WTC11 (cell line): ENCODE results near the gene SCEL. TPM values are rescaled to one million over a fixed set of nuclear protein-coding genes. Genes with fewer than 3 reads are reported as not detected.

Source experiments
- ATAC-seq: fragments of 200-7000 bp; cut with Tn5 transposase; 2 replicates; pipeline ENCODE4 v1.10.0; 2021; ENCODE audit warnings: mild to moderate bottlenecking, moderate library complexity
- CTCF ChIA-PET: fragments of 300-600 bp; sonication (Branson Sonifier 250); formaldehyde crosslinking; loops from one replicate; lab custom pipeline; 2021; ENCODE audit warnings: antibody characterized with exemption; lab: Charles Lee
- POLR2A ChIA-PET: fragments of 350-600 bp; sonication (Branson Sonifier 250); formaldehyde crosslinking; loops from one replicate; lab custom pipeline; 2021; ENCODE audit warnings: antibody characterized with exemption; lab: Charles Lee
- DNase-seq: peaks from one replicate; pipeline ENCODE4 v3.0.0; 2021; ENCODE audit warnings: low spot score
- H3K27ac Mint-ChIP-seq: 2 replicates; pipeline ENCODE4 v1.8.0; 2021; ENCODE audit warnings: mixed read lengths
- H3K27me3 Mint-ChIP-seq: 2 replicates; pipeline ENCODE4 v1.8.0; 2021; ENCODE audit warnings: low read depth, mild to moderate bottlenecking, moderate library complexity, mixed read lengths
- H3K36me3 Mint-ChIP-seq: 2 replicates; pipeline ENCODE4 v1.8.0; 2021; ENCODE audit warnings: mixed read lengths
- H3K4me1 Mint-ChIP-seq: 2 replicates; pipeline ENCODE4 v1.8.0; 2022; ENCODE audit warnings: mixed read lengths
- H3K4me3 Mint-ChIP-seq: 2 replicates; pipeline ENCODE4 v1.8.0; 2021; ENCODE audit warnings: mild to moderate bottlenecking, moderate library complexity, mixed read lengths
- H3K9me3 Mint-ChIP-seq: 2 replicates; pipeline ENCODE4 v1.8.0; 2021; ENCODE audit warnings: mixed read lengths
- CREM ChIP-seq: sonication (generic); formaldehyde crosslinking; IDR thresholded peaks from 2 replicates; pipeline ENCODE4 v1.8.1; 2022; ENCODE audit warnings: mild to moderate bottlenecking, missing genetic modification reagents, moderate library complexity
- FOXK1 ChIP-seq: sonication (generic); formaldehyde crosslinking; IDR thresholded peaks from 2 replicates; pipeline ENCODE4 v1.8.0; 2022; ENCODE audit warnings: mild to moderate bottlenecking, moderate library complexity, missing genetic modification reagents
- FOXP4 ChIP-seq: sonication (generic); formaldehyde crosslinking; IDR thresholded peaks from 2 replicates; pipeline ENCODE4 v1.8.0; 2022; ENCODE audit warnings: mild to moderate bottlenecking, missing genetic modification reagents
- NFATC4 ChIP-seq: fragments of 250-450 bp; sonication (Bioruptor Pico); IDR thresholded peaks from 2 replicates; pipeline ENCODE4 v1.9.0; 2021; ENCODE audit warnings: mild to moderate bottlenecking
- RELA ChIP-seq: sonication (generic); formaldehyde crosslinking; IDR thresholded peaks from 2 replicates; pipeline ENCODE4 v1.8.1; 2022; ENCODE audit warnings: missing genetic modification reagents, mild to moderate bottlenecking, borderline replicate concordance
- SMAD3 ChIP-seq: sonication (generic); formaldehyde crosslinking; IDR thresholded peaks from 2 replicates; pipeline ENCODE4 v1.8.0; 2022; ENCODE audit warnings: missing genetic modification reagents, mild to moderate bottlenecking, borderline replicate concordance
- SOX15 ChIP-seq: fragments of 250-450 bp; sonication (Bioruptor Pico); IDR thresholded peaks from 2 replicates; pipeline ENCODE4 v1.9.0; 2021; ENCODE audit warnings: mild to moderate bottlenecking
- ZNF416 ChIP-seq: fragments of 250-450 bp; sonication (Bioruptor Pico); IDR thresholded peaks from 2 replicates; pipeline ENCODE4 v1.9.0; 2021; ENCODE audit warnings: mild to moderate bottlenecking, inconsistent platforms
- ZNF423 ChIP-seq: fragments of 250-450 bp; sonication (Bioruptor Pico); IDR thresholded peaks from 2 replicates; pipeline ENCODE4 v2.1.2; 2022; ENCODE audit warnings: mild to moderate bottlenecking, moderate library complexity
- ZNF532 ChIP-seq: fragments of 250-450 bp; sonication (Bioruptor Pico); IDR thresholded peaks from 2 replicates; pipeline ENCODE4 v1.9.0; 2021; ENCODE audit warnings: mild to moderate bottlenecking, borderline replicate concordance
- ZNF671 ChIP-seq: fragments of 250-450 bp; sonication (Bioruptor Pico); IDR thresholded peaks from 2 replicates; pipeline ENCODE4 v1.8.0; 2021; ENCODE audit warnings: mild to moderate bottlenecking
- total RNA-seq: library from RNA; stranded (reverse); gene quantifications from 3 replicates; pipeline ENCODE4 v1.2.3, GENCODE V29; 2021
- TF ChIP-seq, protein P1 (sequence below): sonication (generic); formaldehyde crosslinking; IDR thresholded peaks from 2 replicates; pipeline ENCODE4 v1.8.1; 2022; ENCODE audit warnings: mild to moderate bottlenecking, missing genetic modification reagents, moderate library complexity, borderline replicate concordance
- TF ChIP-seq, protein P2 (sequence below): sonication (generic); formaldehyde crosslinking; conservative IDR thresholded peaks from 2 replicates; pipeline ENCODE4 v1.8.1; 2022; ENCODE audit warnings: mild to moderate bottlenecking, missing genetic modification reagents
- TF ChIP-seq, protein P3 (sequence below): sonication (generic); formaldehyde crosslinking; IDR thresholded peaks from 2 replicates; pipeline ENCODE4 v1.8.1; 2022; ENCODE audit warnings: low read depth, mild to moderate bottlenecking, moderate library complexity, missing genetic modification reagents, borderline replicate concordance
- TF ChIP-seq, protein P4 (sequence below): fragments of 200-600 bp; IDR thresholded peaks from 2 replicates; pipeline ENCODE4 v1.8.0; 2022; ENCODE audit warnings: antibody characterized with exemption
- TF ChIP-seq, protein P5 (sequence below): sonication (generic); formaldehyde crosslinking; IDR thresholded peaks from 2 replicates; pipeline ENCODE4 v1.8.0; 2022; ENCODE audit warnings: mild to moderate bottlenecking, missing genetic modification reagents
- TF ChIP-seq, protein P6 (sequence below): fragments of 250-450 bp; sonication (Bioruptor Pico); IDR thresholded peaks from 2 replicates; pipeline ENCODE4 v2.1.2; 2022; ENCODE audit warnings: mild to moderate bottlenecking, moderate library complexity

Gene SCEL
- total RNA-seq, 1 experiment from 2014 or later: not detected

DNA sequence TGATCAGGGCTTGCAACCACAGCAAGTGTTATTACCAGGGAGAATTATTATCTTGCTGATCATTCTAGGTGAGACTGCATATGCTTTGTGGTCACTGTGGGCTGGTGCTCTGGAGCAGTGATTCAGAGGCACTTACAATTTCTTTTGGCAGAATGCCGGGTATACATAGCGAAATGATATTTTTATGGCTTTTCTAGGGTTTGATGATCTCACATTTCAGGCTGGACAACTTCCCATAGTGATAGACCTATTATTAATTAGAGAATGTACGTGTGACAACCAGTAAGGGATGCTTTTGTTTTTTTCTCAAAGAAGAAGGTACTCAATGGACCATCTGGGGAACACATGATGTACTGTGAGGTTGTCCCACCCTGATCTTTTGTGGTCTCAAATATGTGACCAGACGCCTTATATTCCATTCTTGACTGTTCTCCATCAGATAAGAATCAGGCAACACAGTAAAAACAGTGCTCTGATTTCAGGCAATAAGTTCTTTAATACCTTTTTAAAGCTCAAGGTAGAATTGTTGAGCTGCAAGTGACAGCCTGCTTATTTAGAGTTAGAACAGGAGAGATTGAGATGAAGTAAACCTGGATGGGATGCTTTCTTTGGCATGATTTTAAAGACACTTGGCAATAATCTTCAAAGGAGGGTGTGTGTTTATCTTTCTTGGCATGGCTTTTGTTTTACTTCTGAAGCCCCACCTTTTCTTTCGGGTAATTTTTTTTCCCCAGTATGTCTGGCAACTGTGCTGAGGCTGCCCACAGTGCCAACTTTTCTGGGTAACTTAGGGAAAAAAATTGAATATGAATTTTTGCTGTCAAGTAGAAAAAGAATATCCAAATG lies 27.4 kb upstream of the SCEL start (continued):
- TF ChIP-seq, protein P1, sequence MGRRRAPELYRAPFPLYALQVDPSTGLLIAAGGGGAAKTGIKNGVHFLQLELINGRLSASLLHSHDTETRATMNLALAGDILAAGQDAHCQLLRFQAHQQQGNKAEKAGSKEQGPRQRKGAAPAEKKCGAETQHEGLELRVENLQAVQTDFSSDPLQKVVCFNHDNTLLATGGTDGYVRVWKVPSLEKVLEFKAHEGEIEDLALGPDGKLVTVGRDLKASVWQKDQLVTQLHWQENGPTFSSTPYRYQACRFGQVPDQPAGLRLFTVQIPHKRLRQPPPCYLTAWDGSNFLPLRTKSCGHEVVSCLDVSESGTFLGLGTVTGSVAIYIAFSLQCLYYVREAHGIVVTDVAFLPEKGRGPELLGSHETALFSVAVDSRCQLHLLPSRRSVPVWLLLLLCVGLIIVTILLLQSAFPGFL (CRISPR knock-in tag): no peak
- no peak for TF ChIP-seq ZNF423 (CRISPR knock-in tag)
- no peak for TF ChIP-seq RELA (CRISPR knock-in tag)
- no peak for TF ChIP-seq NFATC4 (CRISPR knock-in tag)
- TF ChIP-seq, protein P2, sequence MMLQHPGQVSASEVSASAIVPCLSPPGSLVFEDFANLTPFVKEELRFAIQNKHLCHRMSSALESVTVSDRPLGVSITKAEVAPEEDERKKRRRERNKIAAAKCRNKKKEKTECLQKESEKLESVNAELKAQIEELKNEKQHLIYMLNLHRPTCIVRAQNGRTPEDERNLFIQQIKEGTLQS (CRISPR knock-in tag): no peak
- TF ChIP-seq FOXK1 (CRISPR knock-in tag): no peak
- TF ChIP-seq, protein P3, sequence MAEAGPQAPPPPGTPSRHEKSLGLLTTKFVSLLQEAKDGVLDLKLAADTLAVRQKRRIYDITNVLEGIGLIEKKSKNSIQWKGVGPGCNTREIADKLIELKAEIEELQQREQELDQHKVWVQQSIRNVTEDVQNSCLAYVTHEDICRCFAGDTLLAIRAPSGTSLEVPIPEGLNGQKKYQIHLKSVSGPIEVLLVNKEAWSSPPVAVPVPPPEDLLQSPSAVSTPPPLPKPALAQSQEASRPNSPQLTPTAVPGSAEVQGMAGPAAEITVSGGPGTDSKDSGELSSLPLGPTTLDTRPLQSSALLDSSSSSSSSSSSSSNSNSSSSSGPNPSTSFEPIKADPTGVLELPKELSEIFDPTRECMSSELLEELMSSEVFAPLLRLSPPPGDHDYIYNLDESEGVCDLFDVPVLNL (CRISPR knock-in tag): no peak
- no peak for TF ChIP-seq ZNF671
- TF ChIP-seq, protein P4, sequence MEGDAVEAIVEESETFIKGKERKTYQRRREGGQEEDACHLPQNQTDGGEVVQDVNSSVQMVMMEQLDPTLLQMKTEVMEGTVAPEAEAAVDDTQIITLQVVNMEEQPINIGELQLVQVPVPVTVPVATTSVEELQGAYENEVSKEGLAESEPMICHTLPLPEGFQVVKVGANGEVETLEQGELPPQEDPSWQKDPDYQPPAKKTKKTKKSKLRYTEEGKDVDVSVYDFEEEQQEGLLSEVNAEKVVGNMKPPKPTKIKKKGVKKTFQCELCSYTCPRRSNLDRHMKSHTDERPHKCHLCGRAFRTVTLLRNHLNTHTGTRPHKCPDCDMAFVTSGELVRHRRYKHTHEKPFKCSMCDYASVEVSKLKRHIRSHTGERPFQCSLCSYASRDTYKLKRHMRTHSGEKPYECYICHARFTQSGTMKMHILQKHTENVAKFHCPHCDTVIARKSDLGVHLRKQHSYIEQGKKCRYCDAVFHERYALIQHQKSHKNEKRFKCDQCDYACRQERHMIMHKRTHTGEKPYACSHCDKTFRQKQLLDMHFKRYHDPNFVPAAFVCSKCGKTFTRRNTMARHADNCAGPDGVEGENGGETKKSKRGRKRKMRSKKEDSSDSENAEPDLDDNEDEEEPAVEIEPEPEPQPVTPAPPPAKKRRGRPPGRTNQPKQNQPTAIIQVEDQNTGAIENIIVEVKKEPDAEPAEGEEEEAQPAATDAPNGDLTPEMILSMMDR: no peak

DNA sequence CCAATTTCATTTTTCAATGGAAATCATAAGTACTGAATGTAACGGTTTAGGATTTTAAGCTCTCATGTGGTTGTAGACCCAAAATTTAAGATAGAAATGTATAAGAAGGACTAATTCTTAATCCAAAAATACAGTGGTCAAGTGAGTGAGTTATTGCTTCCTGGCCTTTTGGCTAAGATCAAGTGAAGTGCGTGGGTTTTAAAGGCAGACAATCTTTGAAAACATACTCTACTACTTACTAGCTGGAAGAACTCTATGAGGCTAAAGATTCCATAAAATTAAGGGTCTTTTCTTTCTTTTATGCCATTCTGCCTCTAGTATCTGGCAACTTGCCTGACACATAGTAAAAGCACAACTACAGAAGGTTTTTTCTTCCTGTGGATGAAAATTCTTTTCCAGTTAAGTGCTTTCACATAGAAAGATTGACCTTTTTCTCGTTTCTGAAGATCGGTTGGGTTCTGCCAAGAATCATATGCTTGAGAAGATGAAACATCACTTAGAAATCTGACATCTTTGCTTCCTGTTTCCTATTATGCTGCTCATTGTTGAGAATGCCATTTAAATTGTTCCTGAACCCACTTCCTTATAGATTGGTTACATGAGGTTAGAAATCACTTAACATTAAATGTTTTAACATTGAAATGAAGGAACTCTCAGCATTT lies 26.4 kb upstream of the SCEL start:
- H3K4me1 Mint-ChIP-seq: no peaks in the 10 kb centered on the region
- ChIA-PET CTCF (no interaction called here), POLR2A (no interaction called here)
- no peak for TF ChIP-seq ZNF416 (CRISPR knock-in tag)
- TF ChIP-seq, protein P5, sequence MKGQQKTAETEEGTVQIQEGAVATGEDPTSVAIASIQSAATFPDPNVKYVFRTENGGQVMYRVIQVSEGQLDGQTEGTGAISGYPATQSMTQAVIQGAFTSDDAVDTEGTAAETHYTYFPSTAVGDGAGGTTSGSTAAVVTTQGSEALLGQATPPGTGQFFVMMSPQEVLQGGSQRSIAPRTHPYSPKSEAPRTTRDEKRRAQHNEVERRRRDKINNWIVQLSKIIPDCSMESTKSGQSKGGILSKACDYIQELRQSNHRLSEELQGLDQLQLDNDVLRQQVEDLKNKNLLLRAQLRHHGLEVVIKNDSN (CRISPR knock-in tag): no peak
- no peak overlapping the region for H3K4me3 Mint-ChIP-seq
- ATAC-seq (no peak), DNase-seq (no peak)
- H3K27me3 Mint-ChIP-seq: no peaks in the 10 kb centered on the region
- H3K36me3 Mint-ChIP-seq: no peaks in the 10 kb centered on the region
- H3K9me3 Mint-ChIP-seq: no peaks in the 10 kb centered on the region
- H3K27ac Mint-ChIP-seq: no peak overlapping the region

- Mint-ChIP-seq H3K4me3 (no peak overlapping the region), H3K27ac (no peak overlapping the region), H3K27me3 (no peaks in the 10 kb centered on the region), H3K4me1 (no peaks in the 10 kb centered on the region), H3K9me3 (no peaks in the 10 kb centered on the region), H3K36me3 (no peaks in the 10 kb centered on the region)
- no peak for ATAC-seq
- DNase-seq: no peak
- POLR2A ChIA-PET: no interaction called here
- CTCF ChIA-PET: interaction anchor here (1.0 kb wide), 1 partner anchor 8 kb away, joined by 3 read pairs; no protein-coding TSS in a partner anchor
- no peak for TF ChIP-seq SOX15 (CRISPR knock-in tag)
- TF ChIP-seq CREM: no peak
- TF ChIP-seq FOXP4 (CRISPR knock-in tag): no peak
- TF ChIP-seq, protein P6, sequence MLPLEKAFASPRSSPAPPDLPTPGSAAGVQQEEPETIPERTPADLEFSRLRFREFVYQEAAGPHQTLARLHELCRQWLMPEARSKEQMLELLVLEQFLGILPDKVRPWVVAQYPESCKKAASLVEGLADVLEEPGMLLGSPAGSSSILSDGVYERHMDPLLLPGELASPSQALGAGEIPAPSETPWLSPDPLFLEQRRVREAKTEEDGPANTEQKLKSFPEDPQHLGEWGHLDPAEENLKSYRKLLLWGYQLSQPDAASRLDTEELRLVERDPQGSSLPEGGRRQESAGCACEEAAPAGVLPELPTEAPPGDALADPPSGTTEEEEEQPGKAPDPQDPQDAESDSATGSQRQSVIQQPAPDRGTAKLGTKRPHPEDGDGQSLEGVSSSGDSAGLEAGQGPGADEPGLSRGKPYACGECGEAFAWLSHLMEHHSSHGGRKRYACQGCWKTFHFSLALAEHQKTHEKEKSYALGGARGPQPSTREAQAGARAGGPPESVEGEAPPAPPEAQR (CRISPR knock-in tag): no peak
- no peak for TF ChIP-seq SMAD3
- no peak for TF ChIP-seq ZNF532 (CRISPR knock-in tag)
These were observed 25.4 kb upstream of the SCEL start for GRCh38 chr13:77510156-77510555.
